H9 (cell line): ENCODE results near the gene DMRT3. TPM values are rescaled to one million over a fixed set of nuclear protein-coding genes. Genes with fewer than 3 reads are reported as not detected.
A peak's percentile ranks its signal among the peaks of the same experiment; 100 is the strongest.

Source experiments
- DNase-seq: peaks from one replicate; pipeline ENCODE4 v3.0.0-alpha.2; 2017
- H2AFZ ChIP-seq: one replicate; pipeline ENCODE4 v1.6.1; 2013; ENCODE audit warnings: mild to moderate bottlenecking, low read length, control low read depth, moderate library complexity
- H2AK5ac ChIP-seq: 2 replicates; pipeline ENCODE4 v1.6.1; 2013; ENCODE audit warnings: low read length, control low read depth, mixed read lengths; ENCODE audit not compliant: insufficient read length
- H2BK120ac ChIP-seq: one replicate; pipeline ENCODE4 v1.6.1; 2013; ENCODE audit warnings: low read depth, mild to moderate bottlenecking, low read length, control low read depth, inconsistent platforms; ENCODE audit not compliant: poor library complexity, severe bottlenecking
- H2BK12ac ChIP-seq: 2 replicates; pipeline ENCODE4 v1.6.1; 2013; ENCODE audit warnings: low read length, control low read depth, mixed read lengths, low read depth; ENCODE audit not compliant: insufficient read length
- H2BK15ac ChIP-seq: 2 replicates; pipeline ENCODE4 v1.6.1; 2013; ENCODE audit warnings: low read depth, low read length, control low read depth
- H2BK20ac ChIP-seq: one replicate; pipeline ENCODE4 v1.6.1; 2013; ENCODE audit warnings: low read depth, mild to moderate bottlenecking, low read length, control low read depth, inconsistent platforms; ENCODE audit not compliant: poor library complexity, severe bottlenecking
- H2BK5ac ChIP-seq: 2 replicates; pipeline ENCODE4 v1.6.1; 2013; ENCODE audit warnings: low read length, control low read depth, mixed read lengths; ENCODE audit not compliant: insufficient read length
- H3K14ac ChIP-seq: 2 replicates; pipeline ENCODE4 v1.6.1; 2013; ENCODE audit warnings: low read length, control low read depth; ENCODE audit not compliant: insufficient read depth
- H3K18ac ChIP-seq: 2 replicates; pipeline ENCODE4 v1.6.1; 2013; ENCODE audit warnings: low read depth, mild to moderate bottlenecking, mixed read lengths, low read length, control low read depth; ENCODE audit not compliant: insufficient read length
- H3K23ac ChIP-seq: 2 replicates; pipeline ENCODE4 v1.6.1; 2013; ENCODE audit warnings: low read length, control low read depth, mixed read lengths, low read depth; ENCODE audit not compliant: insufficient read length
- H3K23me2 ChIP-seq: 2 replicates; pipeline ENCODE4 v1.6.1; 2013; ENCODE audit warnings: low read depth, mild to moderate bottlenecking, mixed read lengths, low read length, control low read depth; ENCODE audit not compliant: insufficient read length, poor library complexity, severe bottlenecking
- H3K27ac ChIP-seq: 2 replicates; pipeline ENCODE4 v1.5.1; 2013; ENCODE audit warnings: low read length, control low read depth, mixed read lengths, low read depth; ENCODE audit not compliant: insufficient read length
- H3K27me3 ChIP-seq: 2 replicates; pipeline ENCODE4 v1.6.1; 2013; ENCODE audit warnings: low read length, control low read depth, inconsistent platforms; ENCODE audit not compliant: insufficient read depth
- H3K4ac ChIP-seq: 2 replicates; pipeline ENCODE4 v1.6.1; 2013; ENCODE audit warnings: low read depth, mild to moderate bottlenecking, control low read depth, inconsistent platforms, low read length, moderate library complexity
- H3K4me1 ChIP-seq: 2 replicates; pipeline ENCODE4 v1.6.1; 2013; ENCODE audit warnings: low read length, control low read depth, inconsistent platforms; ENCODE audit not compliant: insufficient read depth
- H3K4me2 ChIP-seq: 2 replicates; pipeline ENCODE4 v1.6.1; 2013; ENCODE audit warnings: low read length, control low read depth, mixed read lengths; ENCODE audit not compliant: insufficient read length, insufficient read depth
- H3K56ac ChIP-seq: 2 replicates; pipeline ENCODE4 v1.6.1; 2013; ENCODE audit warnings: low read depth, mild to moderate bottlenecking, mixed read lengths, low read length, control low read depth; ENCODE audit not compliant: insufficient read length
- H3K79me1 ChIP-seq: 2 replicates; pipeline ENCODE4 v1.6.1; 2013; ENCODE audit warnings: low read depth, mild to moderate bottlenecking, moderate library complexity, low read length, control low read depth, inconsistent platforms; ENCODE audit not compliant: insufficient read depth, poor library complexity, severe bottlenecking
- H3K79me2 ChIP-seq: 2 replicates; pipeline ENCODE4 v1.6.1; 2013; ENCODE audit warnings: low read length, control low read depth, inconsistent platforms; ENCODE audit not compliant: insufficient read depth
- H3K9ac ChIP-seq: 2 replicates; pipeline ENCODE4 v1.6.1; 2013; ENCODE audit warnings: low read length, control low read depth, mixed read lengths; ENCODE audit not compliant: insufficient read length; ENCODE audit errors: extremely low read depth
- H3K9me3 ChIP-seq: one replicate; pipeline ENCODE4 v1.6.1; 2013; ENCODE audit warnings: low read depth, low read length, inconsistent platforms; ENCODE audit not compliant: control insufficient read depth
- H3T11ph ChIP-seq: one replicate; pipeline ENCODE4 v1.6.1; 2013; ENCODE audit warnings: mild to moderate bottlenecking, low read length, control low read depth, inconsistent platforms
- H4K20me1 ChIP-seq: one replicate; pipeline ENCODE4 v1.6.1; 2013; ENCODE audit not compliant: control insufficient read depth, insufficient read length, insufficient read depth
- H4K5ac ChIP-seq: 2 replicates; pipeline ENCODE4 v1.6.1; 2013; ENCODE audit warnings: low read depth, mild to moderate bottlenecking, mixed read lengths, low read length, control low read depth; ENCODE audit not compliant: insufficient read length
- H4K8ac ChIP-seq: replicated peaks from 2 replicates; pipeline ENCODE4 v1.6.1; 2013; ENCODE audit warnings: low read length, control low read depth, mixed read lengths, low read depth; ENCODE audit not compliant: insufficient read length
- H4K91ac ChIP-seq: 2 replicates; pipeline ENCODE4 v1.6.1; 2013; ENCODE audit warnings: low read depth, mild to moderate bottlenecking, moderate library complexity, mixed read lengths, low read length, control low read depth; ENCODE audit not compliant: insufficient read length
- H3K27ac Mint-ChIP-seq, 3 experiments: 2 replicates in 2 of 3; 3 replicates in 1 of 3; pipeline ENCODE4 v1.8.0; 2020 to 2021; ENCODE audit warnings: mixed read lengths in 3 of 3, mild to moderate bottlenecking in 1 of 3, moderate library complexity in 1 of 3
- H3K27me3 Mint-ChIP-seq: 2 replicates; pipeline ENCODE4 v1.8.0; 2021; ENCODE audit warnings: low read depth, mild to moderate bottlenecking, moderate library complexity, mixed read lengths
- H3K36me3 Mint-ChIP-seq, 3 experiments: 2 replicates in 2 of 3; 3 replicates in 1 of 3; pipeline ENCODE4 v1.8.0; 2020 to 2021; ENCODE audit warnings: low read depth in 3 of 3, mixed read lengths in 3 of 3; ENCODE audit not compliant: insufficient read depth in 1 of 3
- H3K4me1 Mint-ChIP-seq, 2 experiments: 2 replicates each; pipeline ENCODE4 v1.8.0; 2020; ENCODE audit warnings: mixed read lengths in 2 of 2
- H3K4me3 Mint-ChIP-seq, 2 experiments: 2 replicates in 1 of 2; 3 replicates in 1 of 2; pipeline ENCODE4 v1.8.0; 2020 to 2021; ENCODE audit warnings: mild to moderate bottlenecking in 2 of 2, mixed read lengths in 2 of 2, moderate library complexity in 1 of 2
- H3K9me3 Mint-ChIP-seq, 2 experiments: 2 replicates in 1 of 2; 3 replicates in 1 of 2; pipeline ENCODE4 v1.8.0; 2020; ENCODE audit warnings: mild to moderate bottlenecking in 2 of 2, mixed read lengths in 2 of 2, moderate library complexity in 1 of 2
- CTCF ChIP-seq: fragments of 200-600 bp; sonication (generic); conservative IDR thresholded peaks from 3 replicates; pipeline ENCODE4 v1.8.0; 2021; ENCODE audit warnings: antibody characterized with exemption, mild to moderate bottlenecking
- WGBS: extraction: QIAGEN DNeasy Blood & Tissue Kit; methylation state at CpG from one replicate; pipeline ENCODE4 v1.1.7; 2013; ENCODE audit warnings: missing lambda C conversion rate, low lambda C conversion rate, mixed read lengths; ENCODE audit not compliant: insufficient read length; ENCODE audit errors: extremely low coverage; 5-methylcytosine and 5-hydroxymethylcytosine counted together
- total RNA-seq: library from RNA; stranded (reverse); gene quantifications from 2 replicates; pipeline ENCODE4 v1.2.1, GENCODE V29; 2021

Gene DMRT3
- total RNA-seq, 1 experiment from 2014 or later, result not detected

- H3K79me1 ChIP-seq, result no peaks in the 10 kb centered on the region
- TF ChIP-seq CTCF, result no peak
- H3K4me3 Mint-ChIP-seq, result peak overlapping the region; percentile 72 to 82
Measured at GRCh38 chr9:971901-972500, 4.5 kb upstream of the DMRT3 start.

More at GRCh38 chr9:971901-972500, 4.5 kb upstream of the DMRT3 start:
- no peak overlapping the region for H2BK5ac ChIP-seq
- no peak overlapping the region for H3K9ac ChIP-seq
- no peak overlapping the region for H2BK120ac ChIP-seq
- H3K9me3 ChIP-seq, result no peaks in the 10 kb centered on the region
- peaks cover 98% of the 10 kb centered on the region for H3K27me3 Mint-ChIP-seq
- no peak overlapping the region for H3K27ac ChIP-seq
- H3K18ac ChIP-seq, result no peak overlapping the region
- H3K79me2 ChIP-seq, result no peaks in the 10 kb centered on the region
- no peak overlapping the region for H2AK5ac ChIP-seq
- no peak overlapping the region for H3K27ac Mint-ChIP-seq
- no peaks in the 10 kb centered on the region; a peak in 1 of 7 replicates for H3K36me3 Mint-ChIP-seq
- no peak overlapping the region for H3K56ac ChIP-seq
- H3K4me1 ChIP-seq, result peaks cover 2% of the 10 kb centered on the region; the same call in 1 of the 2 replicates
- no peak overlapping the region for H3K4ac ChIP-seq
- no peak overlapping the region for H3K23ac ChIP-seq
- WGBS, result no CpG with 5 or more reads among the region's 42 CpGs
- no peak overlapping the region for H4K8ac ChIP-seq
- H3K14ac ChIP-seq, result no peak overlapping the region
- no peak overlapping the region for H2BK12ac ChIP-seq
- no peak overlapping the region for H4K5ac ChIP-seq
- no peak overlapping the region for H4K91ac ChIP-seq
- no peak overlapping the region for H2BK15ac ChIP-seq
- peaks cover 29% of the 10 kb centered on the region for H3K23me2 ChIP-seq
- H4K20me1 ChIP-seq, result no peaks in the 10 kb centered on the region
- H3K27me3 ChIP-seq, result peaks cover 75% of the 10 kb centered on the region
- H2BK20ac ChIP-seq, result no peak overlapping the region
- peak; percentile 87 for DNase-seq
- H2AFZ ChIP-seq, result peak overlapping the region; percentile 66
- peak overlapping the region; percentile 90 for H3K4me2 ChIP-seq
- no peak overlapping the region for H3T11ph ChIP-seq
- H3K4me1 Mint-ChIP-seq, result peaks cover 40 to 58% of the 10 kb centered on the region in 2 experiments
- H3K9me3 Mint-ChIP-seq, result peaks cover 0 to 2% of the 10 kb centered on the region in 2 experiments; a peak in 4 of 5 replicates
